HG03378 (cell line): ENCODE measurements around the gene NIPAL3.

Experiments
- ATAC-seq: cut with Tn5 transposase; IDR thresholded peaks from one replicate; pipeline ENCODE4 v1.9.1; 2021; ENCODE audit warnings: mild to moderate bottlenecking, moderate library complexity; ENCODE audit not compliant: unreplicated experiment

NIPAL3 gene

DNA sequence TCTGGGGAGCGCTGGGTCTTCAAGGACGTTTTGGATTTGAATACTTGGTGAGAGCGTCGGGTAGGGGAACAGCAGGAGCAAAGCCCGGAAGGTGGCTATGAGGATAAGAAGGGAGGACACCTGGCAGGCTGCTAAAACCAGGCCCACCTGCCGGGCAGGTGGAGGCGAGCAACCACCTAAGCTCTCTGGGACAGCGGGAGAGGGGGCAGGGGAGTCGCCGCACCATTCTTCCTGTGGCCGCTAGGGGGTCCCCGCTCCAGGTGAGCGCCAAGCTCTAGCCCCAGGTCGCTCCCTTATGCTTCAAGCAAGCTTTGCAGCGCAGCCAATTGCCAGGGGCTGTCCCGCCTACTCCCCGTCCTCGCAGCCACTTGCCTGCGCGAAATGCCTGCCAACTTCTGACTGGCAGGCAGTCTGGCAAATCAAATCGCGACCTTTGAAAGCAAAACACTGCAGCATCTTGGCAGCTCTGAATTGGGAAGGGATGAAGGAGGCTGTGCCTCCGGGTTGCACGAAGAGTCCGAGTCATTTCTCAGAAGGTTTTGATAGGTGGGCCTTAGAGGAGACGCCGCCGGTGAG is at the start of gene NIPAL3:
Gene NIPAL3, plus strand, starts transcription at position 469 of the 576 bp plus-strand sequence. CDS start 3,746 bp downstream, outside the sequence.
- peak; percentile 78 for ATAC-seq

DNA sequence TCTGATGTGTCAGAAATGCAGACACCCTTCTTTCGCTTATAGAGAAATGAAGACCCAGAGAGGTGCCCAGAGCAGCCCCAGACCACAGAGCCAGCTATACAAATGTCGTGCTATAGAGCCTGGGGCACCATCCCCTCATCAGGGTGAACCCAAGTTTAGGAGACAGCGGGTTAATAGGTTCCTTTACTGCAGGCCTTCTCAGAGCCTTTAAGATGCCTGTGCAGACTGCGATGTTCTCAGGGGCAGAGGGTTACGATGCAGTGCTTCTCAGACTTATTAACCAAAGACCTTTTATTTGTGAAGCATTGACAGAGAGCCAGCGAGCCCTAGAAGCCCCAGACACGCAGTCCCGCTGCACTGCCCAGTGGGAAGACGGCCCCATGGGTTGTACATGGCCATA is 48.9 kb upstream of the NIPAL3 start:
- ATAC-seq: no peak

DNA sequence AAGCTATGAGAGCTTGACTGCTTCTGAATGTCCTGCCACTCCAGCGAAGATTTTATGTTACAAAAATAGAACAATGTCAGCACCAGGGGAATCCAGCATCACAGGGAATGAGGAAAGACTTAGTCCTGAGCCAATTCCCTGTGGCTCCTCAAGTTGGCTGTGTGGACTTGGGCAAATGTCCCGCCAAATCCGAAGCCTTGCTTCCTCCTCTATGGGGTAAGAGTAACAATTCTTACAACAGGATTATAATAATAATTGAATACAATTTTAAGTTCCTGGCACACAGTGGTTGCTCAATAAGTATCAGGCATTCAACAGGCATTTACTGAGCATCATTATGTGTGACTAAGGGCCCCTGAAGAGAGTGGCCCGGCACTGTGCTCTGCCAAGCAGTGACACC is 46.4 kb upstream of the NIPAL3 start:
- ATAC-seq: no peak

DNA sequence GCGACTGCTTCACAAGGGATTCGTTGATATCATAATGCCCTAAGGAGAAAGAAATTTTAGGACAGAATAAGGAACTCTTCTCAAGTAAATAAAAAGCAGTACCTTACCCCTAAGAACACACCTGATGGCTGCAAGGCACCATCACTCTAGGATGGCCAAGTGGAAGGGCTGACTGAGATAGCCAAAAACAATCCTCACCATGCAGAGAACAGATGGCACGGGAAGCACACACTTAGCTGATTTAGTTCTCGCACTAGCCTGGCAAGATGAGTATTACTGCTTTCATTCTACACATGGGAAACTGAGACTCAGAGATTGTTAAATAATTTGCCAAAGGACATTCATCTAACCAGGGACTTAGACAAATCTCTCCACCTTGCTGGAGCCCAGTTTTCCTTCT is 45.8 kb upstream of the NIPAL3 start:
- ATAC-seq: no peak

DNA sequence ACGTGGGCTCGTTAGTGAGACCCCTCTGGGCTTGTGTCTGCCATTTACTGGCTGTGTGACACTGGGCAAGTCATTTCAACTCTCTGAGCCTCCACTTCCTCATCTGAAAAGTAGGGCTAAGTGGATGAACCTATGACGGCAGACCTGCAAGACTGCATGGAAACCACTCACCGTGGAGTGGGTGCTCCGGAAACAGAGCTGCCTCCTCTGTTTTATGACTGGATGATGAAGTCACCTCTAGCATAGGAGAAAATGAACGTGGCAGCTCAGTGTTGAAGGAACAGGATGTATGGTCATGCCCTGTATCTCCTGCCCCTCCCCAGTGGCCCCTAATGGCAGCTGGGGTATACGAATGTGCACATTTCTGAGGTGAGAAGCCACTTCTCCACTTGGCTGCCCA is 42.6 kb upstream of the NIPAL3 start:
- no peak for ATAC-seq

DNA sequence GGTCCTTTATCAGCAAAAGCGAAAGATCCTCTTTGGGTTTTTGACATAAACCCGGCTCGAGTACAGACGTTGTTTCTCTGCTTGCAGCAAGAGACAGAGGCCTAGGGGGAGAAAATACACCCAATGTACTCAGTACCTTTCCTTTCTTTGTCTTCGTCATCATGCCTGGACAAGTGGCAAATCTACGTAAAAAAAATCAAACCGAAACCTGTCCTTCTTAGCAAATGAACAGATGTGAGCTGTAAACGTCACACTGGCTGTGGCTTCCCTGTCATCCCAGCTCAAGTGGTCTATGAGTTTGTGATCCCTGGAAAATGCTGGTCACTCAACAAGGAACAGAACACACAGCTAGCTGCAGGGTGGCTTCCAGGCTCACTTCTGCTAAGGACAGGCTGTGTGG is 41.9 kb upstream of the NIPAL3 start:
- ATAC-seq: no peak

DNA sequence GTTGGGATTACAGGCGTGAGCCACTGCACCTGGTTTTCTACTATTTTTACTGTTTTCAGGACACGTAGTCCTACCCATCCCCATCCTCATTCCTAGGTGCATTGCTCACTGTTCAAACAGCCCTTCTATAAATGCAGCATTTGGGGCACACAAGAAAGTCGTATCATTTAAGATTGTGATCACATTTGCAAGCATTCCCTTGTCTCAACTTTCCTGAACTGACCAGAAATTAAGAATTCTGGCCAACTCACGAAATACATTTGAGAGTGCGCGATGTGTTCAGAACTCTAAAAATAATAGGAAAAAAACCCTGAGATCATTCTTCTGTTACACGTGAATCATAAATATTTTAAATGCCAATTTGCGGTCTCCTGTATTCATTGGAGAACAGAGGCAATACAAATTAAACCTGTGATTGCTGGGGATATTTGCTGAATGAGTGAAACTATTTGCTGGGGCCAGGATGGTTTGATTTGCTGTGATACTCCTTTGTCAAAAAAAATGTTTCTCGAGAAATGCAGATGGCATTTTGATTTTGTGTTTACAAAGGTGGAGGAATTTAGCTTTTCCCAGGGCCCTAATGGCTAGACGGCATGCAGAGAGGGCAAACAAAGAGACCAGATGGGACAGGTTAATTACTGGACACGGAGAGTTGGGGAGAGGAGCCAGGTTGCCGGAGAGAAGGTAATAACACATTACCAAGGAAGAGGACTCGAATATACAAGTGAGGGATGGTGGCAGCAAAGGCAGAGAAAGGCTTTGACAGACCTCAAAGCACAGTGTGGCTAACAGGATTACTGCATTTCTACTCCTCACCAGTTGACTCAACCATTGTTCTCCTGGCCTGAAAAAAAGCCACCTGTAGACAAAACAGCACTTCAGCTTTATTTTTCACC is 40.5 kb upstream of the NIPAL3 start:
- no peak for ATAC-seq

DNA sequence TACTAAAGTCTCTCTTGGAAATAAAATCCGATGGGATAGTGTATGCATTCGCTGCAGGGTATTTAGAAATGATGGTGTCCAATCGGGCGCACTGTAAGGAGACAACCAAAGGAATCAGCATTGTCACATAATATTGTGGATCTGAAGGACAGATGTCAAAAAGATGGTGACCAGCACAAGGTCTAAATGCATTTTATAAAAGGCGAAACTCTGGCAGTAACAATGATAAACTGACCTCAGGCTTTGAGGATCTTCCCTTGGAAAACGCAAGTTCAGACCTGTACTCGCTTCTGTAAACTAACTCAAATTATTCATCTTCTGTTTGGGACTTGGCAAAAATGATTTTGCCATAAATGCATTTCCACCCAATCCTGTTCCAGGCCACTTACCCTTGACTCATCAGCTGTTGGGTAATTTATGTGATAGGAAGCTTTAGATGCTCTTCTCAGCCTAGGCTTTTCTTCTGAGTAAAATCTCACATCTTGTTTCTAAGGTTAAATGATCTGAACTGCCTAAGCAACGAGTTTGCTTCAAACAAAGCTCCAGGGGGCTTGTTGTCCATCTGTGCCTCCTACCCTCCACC is 35.8 kb upstream of the NIPAL3 start:
- no peak for ATAC-seq

DNA sequence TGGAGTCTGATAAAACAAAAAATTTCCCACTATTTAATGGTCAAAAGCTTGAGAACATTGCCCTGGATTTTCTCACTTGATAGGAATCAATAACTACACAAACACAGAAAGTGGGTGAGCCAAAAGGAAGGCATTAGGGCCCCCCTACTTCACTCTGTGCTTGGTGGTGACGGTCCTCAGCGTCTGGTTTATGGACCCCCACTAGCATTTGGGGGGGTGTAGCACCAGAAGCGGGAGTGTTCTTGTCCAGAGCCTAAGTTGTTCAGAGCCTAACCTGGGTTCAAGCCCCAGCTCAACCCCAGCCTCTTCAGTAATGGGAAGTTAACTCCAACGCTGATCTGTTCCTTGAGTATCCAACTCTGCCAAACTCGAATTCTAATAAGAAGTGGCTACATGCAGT is 35.1 kb upstream of the NIPAL3 start:
- no peak for ATAC-seq

DNA sequence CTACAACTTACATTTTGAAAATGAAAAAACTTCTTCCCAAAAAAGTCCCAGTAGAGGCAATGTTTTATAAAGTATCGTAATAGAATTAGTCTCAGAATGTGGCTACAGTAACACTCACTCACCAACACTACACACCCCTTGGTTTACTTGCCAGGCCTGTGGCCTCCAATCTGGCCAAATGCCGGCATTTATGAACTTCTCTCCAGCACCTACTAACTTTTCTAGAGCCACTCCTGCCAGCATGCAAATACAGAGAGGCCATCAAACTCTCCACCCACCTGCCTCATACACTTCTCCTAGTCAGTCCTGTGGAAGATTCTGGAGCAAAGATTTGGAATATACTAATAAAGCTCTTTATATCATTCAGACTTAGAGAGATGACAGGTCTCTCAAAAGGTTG is 34.3 kb upstream of the NIPAL3 start:
- no peak for ATAC-seq

DNA sequence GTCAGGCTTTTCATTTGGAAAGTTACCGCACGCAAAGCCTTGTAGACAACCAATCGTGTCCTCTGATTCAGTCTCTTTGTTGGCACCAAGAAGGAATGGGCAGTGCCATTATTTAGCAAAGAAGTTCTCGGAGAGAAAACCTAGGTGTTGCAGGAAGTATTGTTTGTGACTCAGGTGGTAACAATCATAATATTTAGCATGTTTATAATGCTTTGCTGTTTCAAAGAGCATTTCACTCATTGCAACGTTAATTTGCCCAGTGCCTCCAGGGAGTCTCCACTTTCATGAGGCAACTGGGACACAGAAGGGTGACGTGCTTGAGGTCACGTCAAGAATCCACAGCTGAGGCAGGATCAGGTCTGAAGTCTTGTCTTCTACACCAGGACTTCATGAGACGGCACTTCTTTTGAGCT is 33.4 kb upstream of the NIPAL3 start:
- no peak for ATAC-seq

DNA sequence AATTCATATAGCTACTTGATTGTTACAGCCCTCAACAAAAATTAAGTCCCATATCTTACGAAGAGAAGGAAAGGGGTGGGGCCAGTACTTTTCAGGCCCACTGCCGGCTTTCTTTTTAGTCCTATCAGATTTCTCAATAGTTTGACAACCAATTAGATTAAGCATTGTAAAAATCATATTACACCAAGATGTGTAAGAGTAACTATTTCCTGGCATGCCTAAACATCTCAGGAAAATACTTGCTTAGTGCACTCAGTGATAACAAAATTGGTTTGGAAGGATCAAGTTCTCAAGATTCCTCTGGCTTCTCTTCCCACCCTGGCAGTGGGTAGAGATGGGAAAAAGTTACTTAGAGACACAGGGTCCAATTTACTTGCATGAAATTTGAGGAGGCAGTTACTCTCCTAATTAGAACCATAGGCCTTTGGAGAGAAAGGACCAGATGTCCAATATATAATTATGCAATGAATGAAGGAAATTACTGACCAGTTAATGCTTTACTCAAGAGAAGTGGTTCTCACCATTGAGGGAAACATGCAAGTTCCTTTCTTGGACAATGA is 32.1 kb upstream of the NIPAL3 start:
- no peak for ATAC-seq

DNA sequence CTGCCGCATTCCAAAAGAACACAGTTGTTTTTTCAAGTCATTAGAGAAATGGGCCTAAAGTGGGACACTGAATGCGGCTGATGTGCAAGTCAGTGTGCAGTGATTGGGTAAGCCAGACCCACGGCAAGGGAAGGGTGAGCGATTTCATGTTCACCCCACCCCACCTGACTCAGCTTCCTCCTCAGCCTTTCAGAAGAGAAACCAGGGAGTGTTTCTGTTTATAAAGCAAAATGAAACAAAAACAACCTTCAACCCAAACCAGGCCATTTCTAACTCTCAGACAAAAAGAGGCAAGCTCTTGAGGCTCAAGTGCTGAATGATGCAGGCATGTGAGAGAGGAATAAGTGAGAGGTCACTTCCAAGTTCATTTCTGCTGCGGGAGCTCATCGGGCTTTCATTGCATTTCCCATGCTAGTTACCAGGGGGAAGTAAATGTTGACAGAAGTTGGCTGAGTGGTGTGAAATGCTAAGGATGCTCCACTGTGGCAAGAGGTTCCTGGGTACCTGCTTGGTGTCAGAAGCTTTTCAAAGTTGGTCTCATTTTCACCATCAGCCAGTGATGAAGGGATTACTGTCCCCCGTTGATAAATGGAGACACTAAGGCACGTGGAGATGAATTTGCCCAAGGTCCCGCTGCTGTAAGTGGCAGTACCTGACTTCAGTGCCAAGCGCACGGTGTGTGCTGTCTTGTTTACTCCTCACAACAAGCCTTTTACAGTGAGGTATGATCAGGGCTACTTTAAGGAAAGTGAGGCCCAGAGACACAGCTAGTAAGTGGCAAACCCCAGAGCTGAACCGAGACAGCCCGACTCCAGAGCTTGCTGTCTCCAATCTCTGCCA is 31.1 kb upstream of the NIPAL3 start:
- no peak for ATAC-seq

DNA sequence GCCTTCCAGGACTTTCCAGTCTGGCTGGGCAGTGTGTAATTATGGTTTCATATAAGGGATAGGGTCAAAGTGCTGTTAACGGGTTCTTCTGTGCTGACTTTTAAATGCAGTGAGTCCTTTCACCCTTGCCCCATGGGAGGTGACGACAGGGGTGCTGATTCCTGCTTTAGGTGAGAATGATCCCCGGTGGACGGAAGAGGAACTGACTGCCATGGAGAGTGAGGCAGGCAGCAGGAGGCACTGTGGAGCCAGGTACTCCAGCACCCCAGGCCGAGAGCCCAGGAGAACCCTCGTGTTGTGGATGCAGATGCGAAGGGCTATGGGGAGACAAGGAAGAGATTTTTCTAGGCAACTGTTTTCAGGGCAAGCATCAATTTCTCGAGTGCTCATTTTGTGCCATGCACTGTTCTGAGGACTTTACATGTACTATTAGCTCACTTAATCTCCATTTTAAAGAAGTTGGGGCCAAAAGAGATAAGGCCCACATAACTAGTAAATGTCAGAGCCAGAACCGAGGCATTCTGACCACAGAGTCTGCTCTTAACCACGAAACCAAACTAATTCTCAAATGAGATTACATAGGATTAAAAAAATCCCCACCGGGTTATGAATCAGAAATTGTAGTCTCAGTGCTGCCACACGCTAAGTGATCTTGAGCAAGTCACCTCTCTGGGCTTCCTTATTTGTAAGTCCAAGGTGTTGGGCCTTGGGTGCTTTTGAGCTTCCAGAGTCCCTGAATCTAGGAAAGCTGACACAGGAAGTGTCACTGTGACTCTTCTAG is 30.3 kb upstream of the NIPAL3 start:
- no peak for ATAC-seq

DNA sequence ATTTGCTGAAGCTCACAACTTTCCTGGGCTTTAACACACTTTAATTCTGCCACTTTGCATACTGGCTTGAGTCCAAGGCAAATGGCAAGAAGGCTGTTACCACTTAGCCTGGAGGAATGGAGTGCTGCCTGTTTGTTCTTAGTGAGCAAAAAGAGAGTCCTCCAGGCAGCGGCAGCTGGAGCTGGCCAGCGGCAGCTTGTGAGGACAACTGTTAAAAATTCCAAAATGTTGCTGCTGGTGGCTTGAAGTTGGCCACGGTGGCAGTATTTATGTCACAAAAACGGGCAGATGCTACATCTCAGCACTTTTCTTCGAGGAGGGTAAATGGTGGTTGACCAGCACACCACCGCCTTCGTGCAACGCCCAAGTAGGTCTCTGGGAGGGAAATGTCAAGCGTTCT is 29.4 kb upstream of the NIPAL3 start:
- ATAC-seq: no peak

DNA sequence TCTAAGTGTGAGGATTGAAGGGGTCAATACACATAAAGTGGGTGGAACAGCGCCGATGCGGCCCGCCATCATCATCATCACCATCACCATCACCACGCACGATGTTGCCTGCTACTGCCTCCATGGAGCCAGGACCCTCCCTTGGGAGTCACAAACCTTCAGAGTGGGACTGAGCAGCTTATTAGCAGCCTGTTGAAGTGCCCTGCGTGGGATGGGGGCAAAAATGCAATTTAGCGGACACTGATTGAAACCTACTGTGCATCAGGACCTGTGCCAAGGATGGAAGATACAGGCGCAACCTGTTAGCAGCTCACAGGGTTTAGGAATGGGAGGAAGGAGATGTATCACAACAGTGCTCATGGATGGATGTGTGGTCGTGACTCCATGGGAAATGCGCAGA is 28.7 kb upstream of the NIPAL3 start:
- no peak for ATAC-seq

DNA sequence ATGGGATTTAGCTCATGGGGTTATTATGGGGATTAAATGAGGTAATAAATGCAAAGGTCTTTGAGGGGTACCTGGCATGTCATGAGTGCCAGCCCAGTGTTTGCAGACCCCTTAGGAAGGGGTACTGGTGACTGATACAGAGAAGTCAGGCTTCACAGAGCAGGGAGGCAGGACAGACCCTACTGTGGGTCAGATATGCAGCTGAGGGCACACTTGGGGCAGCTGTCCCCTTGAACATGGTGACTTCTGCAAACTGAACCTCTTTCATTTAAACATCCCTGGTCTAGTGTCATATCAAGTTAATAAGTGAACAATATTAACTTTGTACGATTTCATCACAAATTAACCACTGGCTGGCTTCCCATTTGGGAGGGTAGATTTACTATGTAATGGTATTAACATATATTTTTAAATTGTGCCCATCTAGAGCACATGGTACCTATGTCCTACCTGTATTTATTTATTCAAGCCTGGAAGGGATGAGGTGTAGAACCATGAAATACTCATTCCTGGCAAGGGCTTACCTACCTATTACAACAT is 27.9 kb upstream of the NIPAL3 start:
- no peak for ATAC-seq

DNA sequence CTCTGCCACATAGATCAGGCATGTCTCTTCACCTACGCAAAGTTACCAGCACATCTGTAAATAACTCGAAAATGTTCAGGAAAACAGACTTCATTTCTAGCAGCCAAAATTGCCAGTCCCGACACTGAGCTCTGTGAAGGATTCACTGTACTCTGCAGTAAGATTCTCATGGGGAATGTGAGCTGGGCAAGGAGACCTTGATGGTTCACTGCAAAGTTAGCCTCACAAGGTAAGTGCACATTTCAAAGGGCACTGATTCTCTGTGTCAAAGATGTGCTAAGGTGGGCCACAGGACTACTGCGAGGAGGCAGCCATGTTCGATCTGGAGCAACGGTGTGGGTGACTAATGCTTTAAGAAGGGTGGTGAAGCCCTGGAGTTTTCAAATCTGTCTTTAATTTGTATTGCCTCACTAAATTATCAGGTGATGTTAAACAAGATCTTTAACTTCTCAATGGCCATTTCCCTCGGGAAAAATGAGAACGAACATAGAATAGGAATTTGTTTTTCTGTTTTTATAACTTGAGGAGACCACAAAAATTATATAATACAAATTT is 27.2 kb upstream of the NIPAL3 start:
- ATAC-seq: no peak

DNA sequence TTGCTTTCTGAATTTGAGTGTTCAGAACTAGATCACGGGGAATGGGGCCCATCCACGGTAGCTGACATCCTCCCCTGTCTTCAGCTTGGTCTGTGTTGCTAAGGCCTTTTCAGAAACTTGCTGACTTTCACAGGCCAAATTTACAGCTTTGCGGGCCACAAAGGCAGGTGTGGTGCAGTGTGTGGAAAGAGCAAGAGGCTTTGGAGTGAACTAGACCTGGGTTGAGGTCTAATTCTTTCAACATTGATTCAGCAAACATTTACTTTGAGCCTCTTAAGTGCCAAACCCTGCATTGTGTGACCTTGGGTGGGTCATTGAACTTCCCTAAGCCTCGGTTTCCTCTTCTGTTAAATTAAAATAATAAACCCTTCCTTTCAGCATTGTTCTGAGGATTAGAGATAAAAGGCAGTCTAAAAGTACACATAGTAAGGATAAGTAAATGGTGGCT is 26.3 kb upstream of the NIPAL3 start:
- ATAC-seq: no peak
